CD8-positive, alpha-beta memory T cell (primary cell): ENCODE measurements around the gene REEP1. TPM values are rescaled to one million over a fixed set of nuclear protein-coding genes. Genes with fewer than 3 reads are reported as not detected.
A peak's percentile ranks its signal among the peaks of the same experiment; 100 is the strongest.

Experiments used
- CTCF ChIA-PET: fragments of 350-600 bp; sonication (Branson Sonifier 250); formaldehyde crosslinking; loops from one replicate; lab custom pipeline; 2021; ENCODE audit warnings: antibody characterized with exemption; lab: Charles Lee
- POLR2A ChIA-PET: fragments of 350-600 bp; sonication (Branson Sonifier 250); formaldehyde crosslinking; loops from one replicate; lab custom pipeline; 2021; ENCODE audit warnings: antibody characterized with exemption; lab: Charles Lee
- DNase-seq, 5 donors: peaks; one replicate each; pipeline versions ENCODE4 v3.0.0 to v3.0.0-alpha.2; 2020 to 2022; ENCODE audit warnings: mixed read lengths in 1 of 5
- H3K27ac ChIP-seq: one replicate; pipeline ENCODE4 v1.7.0; 2013; ENCODE audit warnings: low read depth, mild to moderate bottlenecking, low read length, moderate library complexity
- H3K27me3 ChIP-seq: 2 replicates; pipeline ENCODE4 v1.7.0; 2013; ENCODE audit warnings: low read length, mild to moderate bottlenecking; ENCODE audit not compliant: insufficient read depth, poor library complexity, severe bottlenecking
- H3K36me3 ChIP-seq: 2 replicates; pipeline ENCODE4 v1.7.0; 2013; ENCODE audit warnings: mild to moderate bottlenecking, low read length, moderate library complexity; ENCODE audit not compliant: insufficient read depth
- H3K4me1 ChIP-seq: 2 replicates; pipeline ENCODE4 v1.7.0; 2013; ENCODE audit warnings: mild to moderate bottlenecking, low read length, moderate library complexity; ENCODE audit not compliant: insufficient read depth
- H3K4me3 ChIP-seq: 2 replicates; pipeline ENCODE4 v1.7.0; 2013; ENCODE audit warnings: mild to moderate bottlenecking, low read length
- H3K9me3 ChIP-seq: 2 replicates; pipeline ENCODE4 v1.7.0; 2013; ENCODE audit warnings: mild to moderate bottlenecking, low read length
- H3K27ac Mint-ChIP-seq, 8 donors: one replicate each; pipeline ENCODE4 v1.8.0; 2020 to 2021; ENCODE audit warnings: mixed read lengths in 8 of 8, mild to moderate bottlenecking in 6 of 8, inconsistent platforms in 3 of 8, moderate library complexity in 3 of 8
- H3K27me3 Mint-ChIP-seq, 2 donors: one replicate each; pipeline ENCODE4 v1.8.0; 2020 to 2021; ENCODE audit warnings: mixed read lengths in 2 of 2, mild to moderate bottlenecking in 1 of 2, moderate library complexity in 1 of 2
- H3K36me3 Mint-ChIP-seq, 3 donors: one replicate each; pipeline ENCODE4 v1.8.0; 2020 to 2021; ENCODE audit warnings: mixed read lengths in 3 of 3, inconsistent platforms in 1 of 3, mild to moderate bottlenecking in 1 of 3
- H3K4me1 Mint-ChIP-seq, 3 donors: one replicate each; pipeline ENCODE4 v1.8.0; 2020 to 2021; ENCODE audit warnings: mixed read lengths in 3 of 3, inconsistent platforms in 1 of 3, mild to moderate bottlenecking in 1 of 3
- H3K4me3 Mint-ChIP-seq, 7 donors: one replicate each; pipeline ENCODE4 v1.8.0; 2020 to 2021; ENCODE audit warnings: mixed read lengths in 7 of 7, mild to moderate bottlenecking in 6 of 7, moderate library complexity in 4 of 7, inconsistent platforms in 2 of 7
- H3K9me3 Mint-ChIP-seq, 5 donors: one replicate each; pipeline ENCODE4 v1.8.0; 2020 to 2022; ENCODE audit warnings: mixed read lengths in 5 of 5, mild to moderate bottlenecking in 3 of 5, moderate library complexity in 2 of 5, inconsistent platforms in 1 of 5
- polyA plus RNA-seq: library from polyadenylated mRNA; unstranded; fragments of 300-500 nt; fragmentation: Illumina TruSeq; gene quantifications from one replicate; pipeline ENCODE4 v1.2.3, GENCODE V29; 2021
- total RNA-seq, 2 experiments: library from RNA; stranded (reverse); gene quantifications; one replicate each; pipeline ENCODE4 v1.2.3, GENCODE V29; 2021

REEP1 gene
- total and polyA plus RNA-seq, 3 experiments from 2014 or later = 0.20 to 0.28 TPM; not detected in 1

- Mint-ChIP-seq H3K36me3 (no peaks in the 10 kb centered on the region), H3K4me1 (peaks cover 9 to 13% (median 11%) of the 10 kb centered on the region in 3 donors), H3K27me3 (peaks cover 24 to 72% of the 10 kb centered on the region in 2 donors), H3K27ac (no peak overlapping the region), H3K9me3 (no peaks in the 10 kb centered on the region), H3K4me3 (no peak overlapping the region)
- no peak for DNase-seq
- H3K4me3 ChIP-seq = no peak overlapping the region
- CTCF ChIA-PET = no interaction called here
- POLR2A ChIA-PET = interaction anchor here (0.5 kb wide), 1 partner anchor 451 kb away, joined by 4 read pairs; no protein-coding TSS in a partner anchor
- peaks cover 4% of the 10 kb centered on the region for H3K4me1 ChIP-seq
- H3K36me3 ChIP-seq = no peaks in the 10 kb centered on the region
- peaks cover 16% of the 10 kb centered on the region for H3K27me3 ChIP-seq
- no peak overlapping the region for H3K27ac ChIP-seq
- H3K9me3 ChIP-seq = no peaks in the 10 kb centered on the region
Measured at GRCh38 chr2:86332654-86333053, 4.8 kb downstream of the REEP1 start.

GRCh38 chr2:86331384-86331783 lies 6.0 kb downstream of the REEP1 start:
- H3K27ac Mint-ChIP-seq = no peak overlapping the region
- POLR2A ChIA-PET = no interaction called here
- peaks cover 21 to 74% of the 10 kb centered on the region in 2 donors for H3K27me3 Mint-ChIP-seq

GRCh38 chr2:86330001-86330400 lies 7.4 kb downstream of the REEP1 start:
- no peaks in the 10 kb centered on the region for H3K36me3 ChIP-seq
- no peak for DNase-seq
- H3K9me3 ChIP-seq = no peaks in the 10 kb centered on the region
- Mint-ChIP-seq H3K36me3 (peaks cover 0 to 3% (median 2%) of the 10 kb centered on the region in 3 donors), H3K9me3 (no peaks in the 10 kb centered on the region), H3K27me3 (peaks cover 12 to 64% of the 10 kb centered on the region in 2 donors), H3K27ac (no peak overlapping the region), H3K4me1 (no peaks in the 10 kb centered on the region), H3K4me3 (no peak overlapping the region)
- POLR2A ChIA-PET = no interaction called here
- CTCF ChIA-PET = no interaction called here
- H3K4me3 ChIP-seq = no peak overlapping the region
- no peak overlapping the region for H3K27ac ChIP-seq
- no peaks in the 10 kb centered on the region for H3K27me3 ChIP-seq
- no peaks in the 10 kb centered on the region for H3K4me1 ChIP-seq

More at GRCh38 chr2:86331384-86331783, 6.0 kb downstream of the REEP1 start:
- Histone ChIP-seq H3K36me3 (no peaks in the 10 kb centered on the region), H3K27me3 (peaks cover 12% of the 10 kb centered on the region), H3K4me3 (no peak overlapping the region), H3K27ac (no peak overlapping the region), H3K9me3 (no peaks in the 10 kb centered on the region), H3K4me1 (no peaks in the 10 kb centered on the region)
- CTCF ChIA-PET = no interaction called here
- no peaks in the 10 kb centered on the region for H3K9me3 Mint-ChIP-seq
- DNase-seq = no peak
- H3K4me1 Mint-ChIP-seq = peaks cover 5 to 7% (median 6%) of the 10 kb centered on the region in 3 donors
- no peak overlapping the region for H3K4me3 Mint-ChIP-seq
- peaks cover 0 to 3% (median 2%) of the 10 kb centered on the region in 3 donors for H3K36me3 Mint-ChIP-seq

GRCh38 chr2:86323273-86324021 lies 14.0 kb downstream of the REEP1 start:
- Histone ChIP-seq H3K4me1 (no peaks in the 10 kb centered on the region), H3K36me3 (no peaks in the 10 kb centered on the region), H3K27me3 (no peaks in the 10 kb centered on the region), H3K9me3 (no peaks in the 10 kb centered on the region), H3K27ac (no peak overlapping the region), H3K4me3 (no peak overlapping the region)
- ChIA-PET CTCF (no interaction called here), POLR2A (no interaction called here)
- Mint-ChIP-seq H3K9me3 (no peaks in the 10 kb centered on the region), H3K36me3 (peaks cover 0 to 3% (median 2%) of the 10 kb centered on the region in 3 donors), H3K4me3 (no peak overlapping the region), H3K27ac (no peak overlapping the region), H3K27me3 (peaks cover 10 to 33% of the 10 kb centered on the region in 2 donors), H3K4me1 (peaks cover 4 to 6% (median 5%) of the 10 kb centered on the region in 3 donors)
- no peak for DNase-seq

- no peaks in the 10 kb centered on the region for H3K36me3 ChIP-seq
- no peaks in the 10 kb centered on the region for H3K9me3 ChIP-seq
- POLR2A ChIA-PET = no interaction called here
- H3K4me1 Mint-ChIP-seq = peaks cover 4 to 6% (median 5%) of the 10 kb centered on the region in 3 donors
- no peaks in the 10 kb centered on the region for H3K27me3 ChIP-seq
- peaks cover 8 to 33% of the 10 kb centered on the region in 2 donors for H3K27me3 Mint-ChIP-seq
- CTCF ChIA-PET = no interaction called here
- H3K4me3 ChIP-seq = no peak overlapping the region
- no peak overlapping the region for H3K27ac Mint-ChIP-seq
- H3K9me3 Mint-ChIP-seq = no peaks in the 10 kb centered on the region
- H3K36me3 Mint-ChIP-seq = no peaks in the 10 kb centered on the region
- H3K27ac ChIP-seq = no peak overlapping the region
- DNase-seq = no peak
- no peaks in the 10 kb centered on the region for H3K4me1 ChIP-seq
- H3K4me3 Mint-ChIP-seq = no peak overlapping the region
Measured at GRCh38 chr2:86319700-86320580, 17.5 kb downstream of the REEP1 start.

GRCh38 chr2:86315084-86315483 lies 22.3 kb downstream of the REEP1 start:
- H3K27me3 Mint-ChIP-seq = peaks cover 11 to 34% of the 10 kb centered on the region in 2 donors
- peaks cover 3 to 6% (median 4%) of the 10 kb centered on the region in 3 donors for H3K4me1 Mint-ChIP-seq
- no peaks in the 10 kb centered on the region for H3K9me3 Mint-ChIP-seq
- Histone ChIP-seq H3K27ac (no peak overlapping the region), H3K27me3 (no peaks in the 10 kb centered on the region), H3K4me1 (no peaks in the 10 kb centered on the region), H3K9me3 (no peaks in the 10 kb centered on the region), H3K4me3 (no peak overlapping the region), H3K36me3 (no peaks in the 10 kb centered on the region)
- H3K36me3 Mint-ChIP-seq = no peaks in the 10 kb centered on the region
- no peak for DNase-seq
- ChIA-PET POLR2A (no interaction called here), CTCF (no interaction called here)
- H3K27ac Mint-ChIP-seq = peak overlapping the region in 1 of 8 donors; percentile 21
- H3K4me3 Mint-ChIP-seq = no peak overlapping the region

GRCh38 chr2:86314125-86314524 lies 23.3 kb downstream of the REEP1 start:
- H3K9me3 Mint-ChIP-seq = no peaks in the 10 kb centered on the region
- no peak overlapping the region for H3K27ac Mint-ChIP-seq
- H3K4me1 Mint-ChIP-seq = no peaks in the 10 kb centered on the region
- H3K27ac ChIP-seq = no peak overlapping the region
- H3K9me3 ChIP-seq = no peaks in the 10 kb centered on the region
- H3K27me3 Mint-ChIP-seq = peaks cover 11 to 26% of the 10 kb centered on the region in 2 donors
- H3K4me1 ChIP-seq = no peaks in the 10 kb centered on the region
- no peak for DNase-seq
- H3K27me3 ChIP-seq = no peaks in the 10 kb centered on the region
- POLR2A ChIA-PET = no interaction called here
- H3K4me3 Mint-ChIP-seq = no peak overlapping the region
- H3K36me3 Mint-ChIP-seq = no peaks in the 10 kb centered on the region
- CTCF ChIA-PET = no interaction called here
- no peaks in the 10 kb centered on the region for H3K36me3 ChIP-seq
- no peak overlapping the region for H3K4me3 ChIP-seq

GRCh38 chr2:86313341-86313740 lies 24.1 kb downstream of the REEP1 start:
- H3K27me3 ChIP-seq = no peaks in the 10 kb centered on the region
- no peak overlapping the region for H3K27ac Mint-ChIP-seq

More at GRCh38 chr2:86313341-86313740, 24.1 kb downstream of the REEP1 start:
- ChIA-PET CTCF (interaction anchor here (0.7 kb wide), 1 partner anchor 976 kb away, joined by 3 read pairs; no protein-coding TSS in a partner anchor), POLR2A (no interaction called here)
- no peaks in the 10 kb centered on the region for H3K4me1 Mint-ChIP-seq
- H3K36me3 Mint-ChIP-seq = no peaks in the 10 kb centered on the region
- no peak overlapping the region for H3K4me3 Mint-ChIP-seq
- Histone ChIP-seq H3K27ac (no peak overlapping the region), H3K9me3 (no peaks in the 10 kb centered on the region), H3K4me3 (no peak overlapping the region), H3K36me3 (no peaks in the 10 kb centered on the region), H3K4me1 (no peaks in the 10 kb centered on the region)
- H3K27me3 Mint-ChIP-seq = peaks cover 8 to 24% of the 10 kb centered on the region in 2 donors
- H3K9me3 Mint-ChIP-seq = no peaks in the 10 kb centered on the region
- DNase-seq = no peak
